Stimulated activated CD4-positive, alpha-beta T cell treated with anti-CD3 and anti-CD28 coated beads, Interleukin-12 subunit alpha, Interleukin-12 subunit beta, amount 100 ng/mL, for 24 hours (primary cell): ENCODE results near the gene TTC4.
A peak's percentile ranks its signal among the peaks of the same experiment; 100 is the strongest.

ENCODE experiments used
- DNase-seq, 2 experiments: peaks; one replicate each; pipeline ENCODE4 v3.0.0-alpha.2; 2020; ENCODE audit warnings: low read depth in 2 of 2

Gene TTC4

GRCh38 chr1:54784066-54784465 is 68.4 kb downstream of the TTC4 start:
- DNase-seq, result no peak

GRCh38 chr1:54786778-54787177 is 71.1 kb downstream of the TTC4 start:
- no peak for DNase-seq

- DNase-seq, result no peak
Measured at GRCh38 chr1:54787604-54788003, 71.9 kb downstream of the TTC4 start.

- DNase-seq, result no peak
Measured at GRCh38 chr1:54788459-54788858, 72.8 kb downstream of the TTC4 start.

- DNase-seq, result peak; percentile 24 to 72
Measured at GRCh38 chr1:54791880-54792522, 76.3 kb downstream of the TTC4 start.
